HepG2 (cell line): ENCODE measurements around the gene PLEKHH3. TPM values are rescaled to one million over a fixed set of nuclear protein-coding genes. Genes with fewer than 3 reads are reported as not detected.

Experiments
- FOXA1 ChIP-seq, 2 experiments: fragments of 450-650 bp in 1 of 2; sonication (generic) in 1 of 2; formaldehyde crosslinking in 1 of 2; IDR thresholded peaks; 2 replicates each; pipeline versions ENCODE4 v1.4.0 to v1.6.1; 2016 to 2020; ENCODE audit warnings: missing genetic modification reagents in 1 of 2
- FOXK1 ChIP-seq: sonication (generic); formaldehyde crosslinking; IDR thresholded peaks from 2 replicates; pipeline ENCODE4 v1.4.0; 2020; ENCODE audit warnings: low read depth, missing genetic modification reagents, borderline replicate concordance
- FOXO1 ChIP-seq: sonication (generic); formaldehyde crosslinking; IDR thresholded peaks from 2 replicates; pipeline ENCODE4 v1.4.0; 2020; ENCODE audit warnings: missing genetic modification reagents
- NCOA1 ChIP-seq: sonication (generic); formaldehyde crosslinking; IDR thresholded peaks from 2 replicates; pipeline ENCODE4 v1.9.0; 2021; ENCODE audit warnings: missing genetic modification reagents
- NPAS2 ChIP-seq: sonication (generic); formaldehyde crosslinking; IDR thresholded peaks from 2 replicates; pipeline ENCODE4 v1.8.0; 2022; ENCODE audit warnings: mild to moderate bottlenecking, missing genetic modification reagents, borderline replicate concordance
- PRMT3 ChIP-seq: sonication (generic); formaldehyde crosslinking; IDR thresholded peaks from 2 replicates; pipeline ENCODE4 v1.8.1; 2022; ENCODE audit warnings: low read depth, mild to moderate bottlenecking, moderate library complexity, missing genetic modification reagents, borderline replicate concordance
- SIN3A ChIP-seq: IDR thresholded peaks from 2 replicates; pipeline ENCODE4 v1.6.1; 2011; ENCODE audit warnings: low read depth, mild to moderate bottlenecking, control low read depth, low read length, borderline replicate concordance
- TOE1 ChIP-seq: sonication (generic); formaldehyde crosslinking; IDR thresholded peaks from 2 replicates; pipeline ENCODE4 v1.4.0; 2020; ENCODE audit warnings: mild to moderate bottlenecking, missing genetic modification reagents
- TSC22D2 ChIP-seq: sonication (generic); formaldehyde crosslinking; IDR thresholded peaks from 2 replicates; pipeline ENCODE4 v1.5.1; 2020; ENCODE audit warnings: missing genetic modification reagents, mild to moderate bottlenecking, borderline replicate concordance
- ZBTB7A ChIP-seq: sonication (generic); formaldehyde crosslinking; IDR thresholded peaks from 2 replicates; pipeline ENCODE4 v1.8.0; 2022; ENCODE audit warnings: mild to moderate bottlenecking, missing genetic modification reagents
- ZIK1 ChIP-seq: sonication (generic); formaldehyde crosslinking; IDR thresholded peaks from 2 replicates; pipeline ENCODE4 v1.5.0; 2020; ENCODE audit warnings: mild to moderate bottlenecking, low read depth, missing genetic modification reagents, borderline replicate concordance
- ZMAT3 ChIP-seq: sonication (generic); formaldehyde crosslinking; conservative IDR thresholded peaks from 2 replicates; pipeline ENCODE4 v1.7.0; 2021; ENCODE audit warnings: missing genetic modification reagents
- ZNF138 ChIP-seq: sonication (generic); formaldehyde crosslinking; IDR thresholded peaks from 2 replicates; pipeline ENCODE4 v1.5.0; 2020; ENCODE audit warnings: mild to moderate bottlenecking, low read depth, missing genetic modification reagents
- ZNF143 ChIP-seq: sonication (generic); formaldehyde crosslinking; IDR thresholded peaks from 2 replicates; pipeline ENCODE4 v1.4.0; 2020; ENCODE audit warnings: missing genetic modification reagents
- ZNF235 ChIP-seq: sonication (generic); formaldehyde crosslinking; IDR thresholded peaks from 2 replicates; pipeline ENCODE4 v1.8.1; 2023; ENCODE audit warnings: mild to moderate bottlenecking, missing genetic modification reagents, borderline replicate concordance
- ZNF564 ChIP-seq: sonication (generic); formaldehyde crosslinking; IDR thresholded peaks from 2 replicates; pipeline ENCODE4 v1.8.1; 2023; ENCODE audit warnings: mild to moderate bottlenecking, missing genetic modification reagents
- polyA plus RNA-seq, 8 experiments: library from polyadenylated mRNA; depleted of rRNA in 3 of 8; stranded (reverse) in 7 of 8; unstranded in 1 of 8; fragments of >200 nt; fragmentation: Illumina TruSeq in 4 of 8; extraction: Trizol in 4 of 8; gene quantifications; 2 replicates each; pipeline versions ENCODE4 v1.2.1 to v1.2.3, GENCODE V29; 2011 to 2016; ENCODE audit warnings: low read depth in 4 of 8, missing spikeins in 1 of 8, mixed read lengths in 1 of 8; ENCODE audit not compliant: insufficient read depth in 1 of 8
- total RNA-seq, 5 experiments: library from RNA; depleted of rRNA; stranded (reverse); fragments of >200 nt; fragmentation: Illumina TruSeq; extraction: Trizol; gene quantifications; 2 replicates each; pipeline ENCODE4 v1.2.3, GENCODE V29; 2016; ENCODE audit warnings: low read depth in 1 of 5
- TF ChIP-seq, protein P1 (sequence below), 2 experiments: sonication (generic) in 1 of 2; formaldehyde crosslinking in 1 of 2; IDR thresholded peaks; 2 replicates each; pipeline versions ENCODE4 v1.6.1 to v1.9.0; 2014 to 2022; ENCODE audit warnings: antibody characterized with exemption in 1 of 2, borderline replicate concordance in 1 of 2, inconsistent platforms in 1 of 2, low read depth in 1 of 2, missing genetic modification reagents in 1 of 2
- TF ChIP-seq, protein P2 (sequence below): sonication (generic); formaldehyde crosslinking; IDR thresholded peaks from 2 replicates; pipeline ENCODE4 v1.4.0; 2020; ENCODE audit warnings: missing genetic modification reagents
- TF ChIP-seq, protein P3 (sequence below): sonication (generic); formaldehyde crosslinking; IDR thresholded peaks from 2 replicates; pipeline ENCODE4 v1.4.0; 2020; ENCODE audit warnings: mild to moderate bottlenecking, missing genetic modification reagents

PLEKHH3 gene
- total and polyA plus RNA-seq, 2 of the 13 experiments (the other 11 are each of a cell fraction or from before 2014, with no cell fraction given), result 6.0 to 19.9 TPM

- TF ChIP-seq, protein P1, sequence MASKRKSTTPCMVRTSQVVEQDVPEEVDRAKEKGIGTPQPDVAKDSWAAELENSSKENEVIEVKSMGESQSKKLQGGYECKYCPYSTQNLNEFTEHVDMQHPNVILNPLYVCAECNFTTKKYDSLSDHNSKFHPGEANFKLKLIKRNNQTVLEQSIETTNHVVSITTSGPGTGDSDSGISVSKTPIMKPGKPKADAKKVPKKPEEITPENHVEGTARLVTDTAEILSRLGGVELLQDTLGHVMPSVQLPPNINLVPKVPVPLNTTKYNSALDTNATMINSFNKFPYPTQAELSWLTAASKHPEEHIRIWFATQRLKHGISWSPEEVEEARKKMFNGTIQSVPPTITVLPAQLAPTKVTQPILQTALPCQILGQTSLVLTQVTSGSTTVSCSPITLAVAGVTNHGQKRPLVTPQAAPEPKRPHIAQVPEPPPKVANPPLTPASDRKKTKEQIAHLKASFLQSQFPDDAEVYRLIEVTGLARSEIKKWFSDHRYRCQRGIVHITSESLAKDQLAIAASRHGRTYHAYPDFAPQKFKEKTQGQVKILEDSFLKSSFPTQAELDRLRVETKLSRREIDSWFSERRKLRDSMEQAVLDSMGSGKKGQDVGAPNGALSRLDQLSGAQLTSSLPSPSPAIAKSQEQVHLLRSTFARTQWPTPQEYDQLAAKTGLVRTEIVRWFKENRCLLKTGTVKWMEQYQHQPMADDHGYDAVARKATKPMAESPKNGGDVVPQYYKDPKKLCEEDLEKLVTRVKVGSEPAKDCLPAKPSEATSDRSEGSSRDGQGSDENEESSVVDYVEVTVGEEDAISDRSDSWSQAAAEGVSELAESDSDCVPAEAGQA (IDR thresholded peaks at IDR 0.05; ENCODE audit: low read depth), result no peak
- TF ChIP-seq, protein P1 (CRISPR knock-in tag; IDR thresholded peaks at IDR 0.05; ENCODE audit: borderline replicate concordance), result no peak
- TF ChIP-seq FOXK1 (peak; percentile 28; the same call in 1 of the 2 replicates), PRMT3 (CRISPR knock-in tag) (no peak), FOXO1 (no peak), ZNF138 (no peak), NCOA1 (CRISPR knock-in tag) (no peak), ZIK1 (CRISPR knock-in tag) (no peak), TOE1 (peak; percentile 57; the same call in 1 of the 2 replicates), ZNF235 (no peak), TSC22D2 (peak; percentile 68; the same call in 1 of the 2 replicates), FOXA1 (IDR thresholded peaks at IDR 0.05) (no peak), FOXA1 (CRISPR knock-in tag; IDR thresholded peaks at IDR 0.05) (0 out of 2 replicates have a peak, but pooled peaks have one; percentile 6), ZNF564 (CRISPR knock-in tag) (no peak), ZMAT3 (no peak), ZBTB7A (no peak), ZNF143 (CRISPR knock-in tag) (no peak), NPAS2 (CRISPR knock-in tag) (no peak), SIN3A (no peak)
- TF ChIP-seq, protein P2, sequence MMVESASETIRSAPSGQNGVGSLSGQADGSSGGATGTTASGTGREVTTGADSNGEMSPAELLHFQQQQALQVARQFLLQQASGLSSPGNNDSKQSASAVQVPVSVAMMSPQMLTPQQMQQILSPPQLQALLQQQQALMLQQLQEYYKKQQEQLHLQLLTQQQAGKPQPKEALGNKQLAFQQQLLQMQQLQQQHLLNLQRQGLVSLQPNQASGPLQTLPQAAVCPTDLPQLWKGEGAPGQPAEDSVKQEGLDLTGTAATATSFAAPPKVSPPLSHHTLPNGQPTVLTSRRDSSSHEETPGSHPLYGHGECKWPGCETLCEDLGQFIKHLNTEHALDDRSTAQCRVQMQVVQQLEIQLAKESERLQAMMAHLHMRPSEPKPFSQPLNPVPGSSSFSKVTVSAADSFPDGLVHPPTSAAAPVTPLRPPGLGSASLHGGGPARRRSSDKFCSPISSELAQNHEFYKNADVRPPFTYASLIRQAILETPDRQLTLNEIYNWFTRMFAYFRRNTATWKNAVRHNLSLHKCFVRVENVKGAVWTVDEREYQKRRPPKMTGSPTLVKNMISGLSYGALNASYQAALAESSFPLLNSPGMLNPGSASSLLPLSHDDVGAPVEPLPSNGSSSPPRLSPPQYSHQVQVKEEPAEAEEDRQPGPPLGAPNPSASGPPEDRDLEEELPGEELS (CRISPR knock-in tag), result no peak
- TF ChIP-seq, protein P3, sequence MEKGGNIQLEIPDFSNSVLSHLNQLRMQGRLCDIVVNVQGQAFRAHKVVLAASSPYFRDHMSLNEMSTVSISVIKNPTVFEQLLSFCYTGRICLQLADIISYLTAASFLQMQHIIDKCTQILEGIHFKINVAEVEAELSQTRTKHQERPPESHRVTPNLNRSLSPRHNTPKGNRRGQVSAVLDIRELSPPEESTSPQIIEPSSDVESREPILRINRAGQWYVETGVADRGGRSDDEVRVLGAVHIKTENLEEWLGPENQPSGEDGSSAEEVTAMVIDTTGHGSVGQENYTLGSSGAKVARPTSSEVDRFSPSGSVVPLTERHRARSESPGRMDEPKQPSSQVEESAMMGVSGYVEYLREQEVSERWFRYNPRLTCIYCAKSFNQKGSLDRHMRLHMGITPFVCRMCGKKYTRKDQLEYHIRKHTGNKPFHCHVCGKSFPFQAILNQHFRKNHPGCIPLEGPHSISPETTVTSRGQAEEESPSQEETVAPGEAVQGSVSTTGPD (CRISPR knock-in tag), result no peak
Observed at GRCh38 chr17:42618442-42619150, 58.2 kb downstream of the PLEKHH3 start (continued).
